Stimulated activated CD4-positive, alpha-beta T cell treated with anti-CD3 and anti-CD28 coated beads, Interleukin-15, amount 100 ng/mL, for 48 hours (primary cell): ENCODE results near the gene CACNA1I.

Source experiments
- DNase-seq, 2 donors: peaks; one replicate each; pipeline ENCODE4 v3.0.0-alpha.2; 2020; ENCODE audit warnings: low read depth in 2 of 2

The CACNA1I gene

GRCh38 chr22:39597236-39597869 lies 26.8 kb downstream of the CACNA1I start:
- DNase-seq: no peak

GRCh38 chr22:39598017-39598965 lies 27.7 kb downstream of the CACNA1I start:
- peak; percentile 67 to 80 for DNase-seq

- no peak for DNase-seq
These were observed 30.1 kb downstream of the CACNA1I start for GRCh38 chr22:39600491-39601179.

GRCh38 chr22:39601180-39601535 lies 30.6 kb downstream of the CACNA1I start:
- DNase-seq: no peak

DNA sequence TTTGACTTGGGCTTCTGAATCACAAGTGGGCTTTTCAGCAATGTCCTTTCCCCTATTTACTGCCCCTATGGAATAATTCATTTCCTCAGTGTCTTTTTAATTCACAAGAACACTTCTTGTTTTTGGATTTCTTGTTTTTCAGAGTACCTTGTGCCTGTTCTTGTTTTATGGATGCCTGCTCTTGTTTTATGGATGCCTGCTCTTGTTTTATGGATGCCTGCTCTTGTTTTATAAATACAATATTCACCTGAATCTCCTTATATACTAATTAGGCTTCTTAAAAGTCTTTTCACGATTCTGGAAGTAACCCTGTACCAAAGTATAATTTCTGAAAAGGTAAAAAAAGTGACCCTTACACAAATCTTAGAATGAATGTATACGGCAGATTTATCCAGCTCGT lies 32.8 kb downstream of the CACNA1I start:
- no peak for DNase-seq

DNA sequence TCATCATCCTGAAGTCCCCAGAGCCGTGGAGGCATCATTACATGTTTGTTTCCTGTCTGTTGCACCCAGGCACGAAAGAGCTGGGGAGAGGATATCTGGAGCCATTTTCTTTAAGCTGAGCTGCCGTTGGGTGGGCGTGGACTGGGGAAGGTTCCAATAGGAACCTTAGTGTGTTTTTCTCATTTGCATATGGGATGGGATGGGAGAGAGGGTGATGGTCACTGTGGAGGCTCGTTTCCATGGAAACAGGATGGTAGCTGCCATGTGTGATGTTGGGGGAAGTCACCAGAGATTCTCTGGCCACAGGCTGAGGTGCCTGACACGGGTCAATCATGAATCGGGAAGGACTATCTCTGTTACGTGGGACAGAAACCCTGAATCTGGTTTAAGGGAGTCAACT lies 39.7 kb downstream of the CACNA1I start:
- no peak for DNase-seq

GRCh38 chr22:39610766-39611165 lies 40.2 kb downstream of the CACNA1I start:
- no peak for DNase-seq

DNA sequence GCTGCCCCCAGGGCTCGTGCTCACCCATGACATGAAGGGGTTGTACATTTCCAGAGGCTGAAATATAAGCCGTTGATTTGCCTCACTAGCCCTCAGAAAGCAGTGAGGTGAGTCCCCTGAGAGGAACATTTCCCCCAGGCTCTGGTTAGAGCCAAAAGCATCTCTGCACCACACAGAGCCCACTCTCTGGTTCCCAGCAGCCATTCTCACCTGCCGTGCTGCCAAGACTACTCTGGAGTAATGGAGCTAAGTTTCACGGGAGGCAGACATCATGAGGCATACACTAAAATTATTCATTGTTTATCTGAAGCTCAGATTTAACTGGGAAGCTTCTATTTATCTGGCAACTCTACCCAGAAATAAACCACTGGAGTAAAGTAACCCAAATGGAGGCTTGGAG lies 40.8 kb downstream of the CACNA1I start:
- no peak for DNase-seq

DNA sequence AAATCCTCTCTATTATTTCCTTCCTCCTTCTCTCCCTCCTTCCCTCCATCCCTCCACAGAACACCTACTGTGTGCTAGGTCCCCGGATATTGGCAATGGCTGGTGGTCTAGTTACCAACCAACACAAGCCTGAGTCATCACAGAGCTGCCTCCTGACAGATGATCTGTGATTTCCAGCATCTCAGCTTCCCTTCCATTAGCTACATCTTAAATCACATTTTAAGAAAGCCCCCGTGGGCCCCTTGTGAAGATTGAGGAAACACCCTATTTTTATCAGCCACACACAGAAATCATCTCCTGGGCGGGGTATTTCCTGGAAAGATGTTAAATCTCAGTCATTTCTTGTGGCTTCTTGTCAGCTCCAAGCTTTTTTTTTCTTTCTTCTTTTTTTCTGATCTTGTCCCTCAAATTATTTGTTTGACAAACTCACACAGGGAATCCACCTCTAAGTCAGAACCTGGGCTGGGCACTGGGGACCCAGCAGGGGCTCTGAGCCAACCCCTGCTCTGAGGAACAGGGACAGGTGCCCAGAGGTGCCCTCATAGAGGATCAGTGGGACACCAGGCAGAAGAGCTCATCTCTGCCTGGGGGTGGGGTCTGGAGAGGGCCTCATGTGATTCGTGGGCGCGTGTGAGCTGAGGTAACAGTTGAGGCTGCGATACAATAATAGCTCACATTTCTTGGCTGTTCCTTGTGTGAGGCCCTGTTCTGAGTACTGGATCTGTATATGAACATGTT lies 42.4 kb downstream of the CACNA1I start:
- no peak for DNase-seq

- DNase-seq: no peak
These were observed 43.0 kb downstream of the CACNA1I start for GRCh38 chr22:39613549-39613921.

GRCh38 chr22:39614442-39614841 lies 43.9 kb downstream of the CACNA1I start:
- no peak for DNase-seq

DNA sequence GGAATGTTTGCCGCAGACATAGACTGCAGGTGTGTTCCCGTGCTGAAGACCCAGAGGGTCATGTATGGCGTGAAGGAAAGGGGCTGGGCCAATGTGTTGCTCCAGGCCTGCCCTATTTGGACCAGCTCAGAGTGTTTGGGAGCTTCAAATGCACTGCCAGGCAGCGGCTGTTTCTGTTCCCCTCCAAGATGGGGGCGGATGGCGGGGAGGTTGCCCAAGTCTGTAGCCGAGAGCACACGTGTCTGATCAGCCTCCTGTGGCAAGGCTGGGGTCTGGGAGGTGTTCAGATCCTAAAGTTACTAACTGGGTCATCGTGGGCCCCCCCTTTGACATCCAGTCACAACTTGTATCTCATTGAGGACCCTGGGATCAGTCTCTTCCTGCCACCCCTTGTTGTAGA lies 45.5 kb downstream of the CACNA1I start:
- no peak for DNase-seq

GRCh38 chr22:39616781-39617180 lies 46.2 kb downstream of the CACNA1I start:
- no peak for DNase-seq

GRCh38 chr22:39617342-39617741 lies 46.8 kb downstream of the CACNA1I start:
- peak in 1 of 2 donors; percentile 29 for DNase-seq

- DNase-seq: no peak
These were observed 47.6 kb downstream of the CACNA1I start for GRCh38 chr22:39617970-39618757.

DNA sequence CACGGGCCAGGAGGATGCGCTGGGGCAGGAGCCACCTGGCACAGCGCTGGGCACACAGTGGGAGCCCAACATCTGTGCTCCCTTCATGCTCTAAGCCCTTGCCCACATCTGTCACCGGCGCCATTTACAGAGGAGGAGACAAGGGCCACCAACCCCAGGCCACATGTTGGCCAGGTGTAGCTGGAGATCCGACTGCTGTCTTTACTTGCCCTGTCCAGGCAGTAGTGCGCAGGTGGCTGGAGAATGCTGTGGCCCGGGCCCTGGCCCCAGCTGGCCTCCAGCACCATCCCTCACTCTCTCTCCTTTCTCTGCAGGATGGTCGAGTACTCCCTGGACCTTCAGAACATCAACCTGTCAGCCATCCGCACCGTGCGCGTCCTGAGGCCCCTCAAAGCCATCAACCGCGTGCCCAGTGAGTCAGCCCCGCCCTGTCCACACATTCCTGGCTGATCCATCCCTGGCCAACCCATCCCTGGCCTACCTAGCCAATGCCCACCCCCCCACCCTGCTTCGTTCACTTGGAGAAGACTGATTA lies 48.5 kb downstream of the CACNA1I start:
- DNase-seq: no peak

- no peak for DNase-seq
These were observed 50.6 kb downstream of the CACNA1I start for GRCh38 chr22:39620924-39621690.

DNA sequence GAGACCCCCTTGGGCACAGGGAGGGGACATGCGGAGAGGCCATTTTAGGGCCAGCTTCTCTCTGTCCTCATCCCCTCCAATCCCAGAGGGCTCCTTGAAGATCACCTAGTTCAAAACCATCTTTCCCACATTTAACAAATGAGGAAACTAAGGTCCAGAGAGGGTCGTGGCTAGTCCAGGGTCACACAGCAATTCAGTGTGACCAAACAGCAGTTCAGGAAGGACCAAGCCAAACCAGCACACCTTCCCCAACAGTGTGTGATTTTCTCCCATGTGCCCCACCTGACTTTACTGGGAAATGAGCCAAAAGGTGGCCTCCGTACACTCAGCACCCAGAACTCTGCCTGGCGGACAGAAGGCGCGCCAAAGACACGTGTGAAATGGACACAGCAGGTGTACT lies 51.3 kb downstream of the CACNA1I start:
- no peak for DNase-seq

- DNase-seq: peak; percentile 20 to 62
These were observed 52.4 kb downstream of the CACNA1I start for GRCh38 chr22:39622881-39623367.
